HG03469 (cell line): ENCODE data around the gene WWC1.
"Not testable (repeated sequence)": the region's sequence is repeated elsewhere in the genome, so short reads cannot be mapped to it uniquely, and the experiment has no call there.

Experiments
- ATAC-seq: cut with Tn5 transposase; IDR thresholded peaks from one replicate; pipeline ENCODE4 v1.9.1; 2021; ENCODE audit warnings: mild to moderate bottlenecking, moderate library complexity, moderate number of reproducible peaks; ENCODE audit not compliant: unreplicated experiment

WWC1 gene

DNA sequence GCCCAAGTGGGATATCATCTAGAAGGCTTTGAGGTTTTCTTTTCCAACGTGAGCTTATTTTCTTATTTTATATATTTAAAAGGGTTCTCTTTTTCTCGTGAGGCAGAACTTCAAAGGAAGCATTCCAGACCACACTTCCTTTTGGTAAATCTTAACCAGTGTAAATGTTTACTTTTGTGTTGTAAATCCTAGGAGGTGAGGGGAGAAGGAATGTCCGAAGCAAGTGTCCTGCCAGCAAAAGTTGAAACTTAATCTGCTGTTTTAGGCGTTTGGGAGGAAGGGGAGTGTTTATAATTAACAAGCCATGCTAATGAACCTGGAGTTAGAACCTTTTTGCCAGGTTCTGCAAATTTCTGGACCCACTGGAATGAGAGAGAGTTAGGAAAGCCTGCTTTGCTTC lies 37.9 kb downstream of the WWC1 start:
- ATAC-seq: no peak

DNA sequence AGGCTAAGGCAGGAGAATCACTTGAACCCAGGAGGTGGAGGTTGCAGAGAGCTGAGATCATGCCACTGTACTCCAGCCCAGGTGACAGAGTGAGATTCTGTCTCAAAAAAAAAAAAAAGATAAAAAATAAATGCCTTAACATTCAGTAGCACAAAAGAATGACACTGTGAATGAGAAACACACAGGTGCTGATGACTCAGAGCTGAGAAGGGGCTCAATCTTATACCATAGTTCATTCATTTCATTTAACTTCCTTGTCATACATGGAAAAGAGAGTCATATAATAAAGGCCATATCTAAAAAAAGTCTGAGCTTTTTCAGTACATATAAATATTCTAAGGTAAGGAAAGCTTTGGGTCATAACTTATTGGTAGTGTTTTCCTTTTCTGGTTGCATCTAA lies 40.6 kb downstream of the WWC1 start:
- no peak for ATAC-seq

DNA sequence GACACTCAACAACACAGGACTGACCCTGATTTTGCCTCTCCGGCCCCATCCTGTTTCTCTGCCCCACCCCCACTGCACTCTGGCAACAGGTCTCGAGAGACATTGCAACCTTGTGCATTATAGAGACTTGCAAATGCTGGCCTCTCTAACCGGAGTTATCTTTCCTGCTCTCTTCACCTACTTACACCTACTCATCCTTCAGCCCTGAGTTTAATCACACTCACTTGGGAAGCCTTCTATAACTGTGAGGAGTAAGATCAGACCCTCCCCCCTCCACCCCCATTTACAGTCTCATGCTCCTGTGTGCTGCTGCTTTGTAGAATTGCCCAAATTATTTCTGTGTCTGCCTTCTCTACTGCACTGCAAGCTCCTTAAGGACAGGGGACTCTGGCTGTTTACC lies 42.8 kb downstream of the WWC1 start:
- no peak for ATAC-seq

DNA sequence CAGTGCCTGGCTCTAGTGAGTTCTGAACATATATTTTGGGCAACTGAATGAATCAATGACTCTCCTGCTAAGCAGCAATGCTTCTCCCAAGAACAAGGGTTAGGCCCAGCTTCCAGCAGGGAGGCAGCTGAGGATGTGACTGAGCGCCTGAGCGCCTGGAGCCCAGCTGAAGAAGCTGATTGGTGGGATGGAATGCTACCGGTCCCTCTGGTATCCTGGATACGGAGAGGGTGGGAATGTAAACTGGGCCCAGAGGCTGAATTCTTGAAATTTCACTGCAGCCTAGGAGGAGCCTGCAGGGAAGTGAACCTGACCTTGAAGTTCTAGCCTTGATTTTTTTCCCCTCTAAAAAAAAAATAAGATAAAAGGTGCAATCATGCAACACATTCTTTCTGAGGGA lies 43.2 kb downstream of the WWC1 start:
- no peak for ATAC-seq

DNA sequence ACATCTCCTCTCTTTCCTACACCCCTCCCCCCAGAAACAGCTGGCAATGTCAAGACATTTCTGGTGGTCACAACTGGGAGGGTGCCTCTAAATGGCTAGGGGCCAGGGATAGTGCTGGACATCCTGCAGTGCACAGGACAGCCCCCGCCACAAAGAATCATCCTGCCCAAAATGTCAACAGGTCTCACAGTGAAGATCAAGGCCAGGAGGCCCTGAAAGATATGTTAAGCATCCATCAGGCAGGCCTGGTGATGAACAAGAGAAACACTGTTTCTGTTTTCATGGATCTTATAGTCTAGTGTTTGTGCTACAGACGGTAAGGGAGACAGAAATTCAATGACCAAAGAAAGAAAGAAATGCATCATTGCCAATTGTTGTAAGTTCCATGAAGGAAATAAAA lies 45.9 kb downstream of the WWC1 start:
- no peak for ATAC-seq

DNA sequence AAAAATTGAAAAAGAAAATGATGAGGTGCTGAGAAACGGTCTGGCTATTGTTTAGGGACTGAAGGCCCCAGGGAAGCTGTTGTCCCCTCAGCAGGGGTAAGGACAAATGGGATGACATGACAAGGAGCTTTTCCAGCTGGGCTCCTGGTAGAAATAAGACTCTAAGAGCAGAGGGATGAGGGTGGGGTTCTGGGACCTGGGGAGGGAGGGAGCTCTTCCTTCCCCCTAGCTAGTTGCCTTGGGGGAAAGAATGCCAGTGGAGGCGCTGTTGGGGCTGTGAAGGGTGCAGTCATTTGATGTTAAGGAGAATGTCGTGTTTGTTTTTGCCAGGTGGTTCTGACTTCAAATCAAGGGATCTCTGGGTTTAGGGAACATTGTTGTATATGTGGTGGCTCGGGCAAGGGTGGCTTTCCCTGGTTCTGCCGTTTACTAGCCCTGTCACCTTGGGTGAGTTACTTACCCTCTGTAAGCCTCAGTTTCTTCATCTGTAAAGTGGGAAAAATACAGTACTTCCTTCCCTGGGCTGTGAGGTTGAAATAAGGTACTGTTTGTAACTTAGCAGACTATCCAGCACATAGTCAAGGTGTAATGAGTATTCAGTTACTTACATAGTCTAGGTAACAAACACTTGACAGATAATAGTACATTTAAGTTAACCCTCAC lies 47.8 kb downstream of the WWC1 start:
- ATAC-seq: no peak

DNA sequence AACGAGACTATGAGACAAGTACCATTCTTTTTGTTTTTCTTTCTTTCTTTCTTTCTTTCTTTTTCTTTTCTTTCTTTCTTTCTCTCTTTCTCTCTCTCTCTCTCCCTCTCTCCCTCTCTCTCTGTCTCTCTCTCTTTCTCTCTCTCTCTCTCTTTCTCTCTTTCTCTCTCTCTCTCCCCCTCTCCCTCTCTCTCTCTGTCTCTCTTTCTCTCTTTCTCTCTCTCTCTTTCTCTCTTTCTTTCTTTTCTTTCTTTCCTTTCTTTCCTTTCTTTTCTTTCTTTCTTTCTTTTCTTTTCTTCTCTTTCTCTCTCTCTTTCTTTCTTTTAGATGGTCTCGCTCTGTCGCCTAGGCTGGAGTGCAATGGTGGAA lies 48.3 kb downstream of the WWC1 start:
- not testable (repeated sequence) for ATAC-seq

DNA sequence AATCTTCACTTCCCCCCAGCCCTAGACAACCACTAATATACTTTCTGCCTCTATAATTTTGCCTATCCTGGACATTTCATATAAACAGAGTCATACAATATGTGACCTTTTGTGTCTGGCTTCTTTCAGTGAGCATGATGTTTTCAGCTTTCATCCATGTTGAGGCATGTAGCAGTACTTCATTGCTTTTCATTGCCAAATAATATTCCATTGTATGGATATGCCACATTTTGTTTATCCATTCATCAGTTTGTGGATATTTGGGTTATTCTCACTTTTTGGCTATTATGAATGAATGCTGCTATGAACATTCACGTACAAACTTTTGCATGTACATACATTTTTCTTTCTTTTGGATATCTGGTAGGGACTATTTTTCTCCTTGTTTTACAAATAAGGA lies 49.0 kb downstream of the WWC1 start:
- ATAC-seq: no peak

DNA sequence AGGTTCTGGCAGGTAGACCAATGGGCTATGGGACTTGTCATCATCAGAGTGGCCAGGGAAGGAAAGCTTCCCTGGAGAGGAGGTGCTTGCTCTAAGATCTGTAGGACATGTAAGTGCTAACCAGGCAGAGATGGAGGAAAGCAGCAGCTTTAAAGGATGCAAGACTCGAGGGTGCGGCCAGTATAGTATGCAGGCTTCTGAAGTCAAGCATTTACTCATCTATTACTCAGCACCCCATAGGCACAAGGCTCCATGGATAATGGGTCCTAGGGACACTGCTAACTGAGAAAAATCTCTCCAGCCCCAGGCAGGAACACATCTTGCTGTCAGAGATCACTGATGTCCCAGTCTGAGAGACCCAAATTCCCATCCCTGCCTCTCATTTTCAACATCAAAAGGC lies 49.7 kb downstream of the WWC1 start:
- ATAC-seq: no peak

DNA sequence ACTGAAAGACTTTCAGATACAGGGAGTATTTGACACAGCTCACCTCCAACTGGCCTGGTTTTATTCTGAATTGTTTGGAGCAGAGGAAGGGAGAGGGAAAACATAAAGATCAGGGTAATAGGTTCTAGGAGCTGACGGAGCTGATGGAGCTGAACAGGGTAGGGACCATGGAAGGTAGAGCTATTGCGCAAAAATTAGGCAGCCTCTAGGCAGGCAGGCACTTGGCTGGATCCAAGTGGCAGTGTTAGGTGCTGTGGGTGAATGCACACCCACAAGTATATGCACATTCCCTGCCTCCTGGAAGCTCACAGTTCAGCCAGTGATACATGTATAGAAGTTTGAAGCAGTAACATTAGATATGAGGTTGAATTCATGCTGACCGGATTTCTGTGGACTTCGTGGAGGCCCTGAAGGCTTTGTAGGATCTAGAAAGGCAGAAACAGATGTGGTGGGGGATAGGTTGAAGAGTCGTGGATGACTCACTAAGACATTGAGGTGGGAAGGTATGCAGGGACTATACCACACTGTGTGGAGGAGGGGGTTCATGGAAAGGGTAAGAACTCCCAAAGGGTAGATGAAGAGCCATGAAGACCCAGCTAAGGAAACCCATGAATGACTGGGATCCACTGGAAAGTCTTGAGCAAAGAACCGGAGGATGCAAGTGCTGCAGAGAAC lies 50.8 kb downstream of the WWC1 start:
- no peak for ATAC-seq

DNA sequence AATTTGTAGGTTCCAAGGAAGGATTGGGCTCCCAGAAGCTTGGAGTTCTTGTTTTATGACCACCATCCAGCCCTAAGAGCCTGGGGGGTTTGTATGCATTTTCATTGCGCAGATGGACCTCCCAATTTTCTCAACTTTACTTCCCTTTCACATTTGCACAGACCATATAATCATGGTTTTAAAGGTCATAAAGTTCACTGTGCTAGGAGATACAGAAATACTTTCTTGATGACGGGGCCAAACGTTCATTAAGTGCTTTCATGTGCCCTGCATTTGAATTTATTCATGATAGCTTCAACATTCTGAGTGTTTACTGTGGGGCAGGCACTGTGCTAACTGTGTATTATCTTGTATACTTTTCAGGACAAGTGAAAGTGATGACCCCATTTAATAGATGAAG lies 51.5 kb downstream of the WWC1 start:
- no peak for ATAC-seq

DNA sequence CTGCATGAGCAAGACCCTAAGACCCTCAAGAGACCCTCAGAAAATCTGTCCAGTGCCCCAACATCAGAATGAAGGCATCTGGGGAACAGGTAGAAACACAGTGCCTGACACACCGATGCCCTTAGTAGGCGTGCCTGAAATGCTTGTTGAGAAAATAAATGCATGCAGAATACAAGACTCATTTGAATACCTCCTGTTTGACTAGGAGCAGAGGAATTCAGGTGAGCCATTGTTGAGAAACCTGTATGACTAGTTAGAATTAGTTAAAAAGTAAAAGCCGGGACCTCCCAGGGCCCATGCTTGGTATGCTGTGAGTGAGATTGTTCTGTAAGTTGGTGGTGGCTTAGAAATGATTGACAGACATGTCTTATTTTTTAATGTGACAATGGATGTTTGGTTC lies 55.0 kb downstream of the WWC1 start:
- ATAC-seq: no peak

DNA sequence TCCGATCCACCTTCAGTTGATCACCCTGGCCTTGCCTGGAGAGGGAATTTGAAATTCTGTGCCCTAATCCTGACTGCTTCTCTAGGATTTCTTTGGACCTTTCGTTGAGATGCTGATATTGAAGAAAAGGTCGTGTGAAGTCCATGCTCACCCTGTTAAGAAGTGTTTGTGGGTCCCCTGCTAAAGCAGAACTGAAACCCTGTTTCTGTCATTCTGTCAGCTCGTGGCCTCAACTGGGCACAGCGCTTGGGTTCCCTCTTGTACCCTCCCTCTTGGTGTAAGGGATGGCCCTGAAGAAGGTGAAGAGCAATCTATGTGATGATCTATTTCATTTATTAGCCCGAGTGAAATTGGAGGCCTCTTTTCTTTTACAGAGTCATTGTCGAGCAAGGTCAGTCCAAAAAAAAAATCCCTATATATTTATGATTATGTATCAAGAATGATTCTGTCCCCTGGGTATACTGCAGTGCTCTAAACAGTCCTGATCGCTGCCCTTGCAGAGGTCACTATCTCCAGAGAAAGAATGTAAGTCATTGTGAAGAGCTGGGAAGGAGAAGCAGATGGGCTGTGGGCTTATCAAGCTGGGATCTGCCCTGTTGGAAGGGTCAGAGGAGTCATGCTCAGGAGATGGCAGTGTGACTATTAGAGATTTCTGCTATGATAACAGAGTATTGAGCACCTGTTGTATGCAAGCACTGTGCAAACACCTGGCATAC lies 56.1 kb downstream of the WWC1 start:
- peak; percentile 77 for ATAC-seq

DNA sequence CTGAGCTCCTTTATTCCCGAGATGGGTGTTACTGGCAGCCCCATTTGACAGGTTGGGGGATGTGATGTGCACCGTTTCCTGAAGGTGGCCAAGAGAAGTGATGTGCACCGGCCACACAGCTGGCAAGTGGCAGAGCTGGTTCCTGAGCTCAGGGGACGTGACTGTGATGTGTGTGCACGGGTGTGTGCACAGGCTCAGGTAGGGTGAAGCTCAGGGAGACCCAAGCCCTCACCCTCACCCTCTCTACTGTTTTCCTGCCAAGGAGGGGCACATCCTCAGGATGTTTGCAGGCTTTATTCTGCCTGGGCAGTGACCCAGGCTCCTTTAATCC lies 56.6 kb downstream of the WWC1 start:
- ATAC-seq: no peak

DNA sequence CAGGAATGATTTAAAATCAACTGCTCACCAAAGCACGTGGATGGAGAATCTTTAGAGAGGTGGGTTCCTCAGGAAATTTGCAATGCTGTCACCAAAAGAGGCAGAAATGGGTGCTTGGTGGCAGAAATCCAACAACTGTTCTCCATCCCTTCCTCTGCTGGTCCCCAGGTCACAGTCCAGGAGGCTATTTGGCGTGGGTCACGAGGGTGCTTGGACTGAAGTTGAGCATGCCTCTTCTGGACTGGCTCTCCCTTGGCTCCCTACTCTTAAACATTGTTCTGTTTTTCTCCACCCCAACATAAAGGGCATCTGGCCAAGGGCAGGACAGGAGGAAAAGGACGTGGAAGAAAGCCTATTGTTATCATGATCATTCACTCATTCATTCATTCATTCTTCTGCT lies 58.9 kb downstream of the WWC1 start:
- ATAC-seq: no peak

DNA sequence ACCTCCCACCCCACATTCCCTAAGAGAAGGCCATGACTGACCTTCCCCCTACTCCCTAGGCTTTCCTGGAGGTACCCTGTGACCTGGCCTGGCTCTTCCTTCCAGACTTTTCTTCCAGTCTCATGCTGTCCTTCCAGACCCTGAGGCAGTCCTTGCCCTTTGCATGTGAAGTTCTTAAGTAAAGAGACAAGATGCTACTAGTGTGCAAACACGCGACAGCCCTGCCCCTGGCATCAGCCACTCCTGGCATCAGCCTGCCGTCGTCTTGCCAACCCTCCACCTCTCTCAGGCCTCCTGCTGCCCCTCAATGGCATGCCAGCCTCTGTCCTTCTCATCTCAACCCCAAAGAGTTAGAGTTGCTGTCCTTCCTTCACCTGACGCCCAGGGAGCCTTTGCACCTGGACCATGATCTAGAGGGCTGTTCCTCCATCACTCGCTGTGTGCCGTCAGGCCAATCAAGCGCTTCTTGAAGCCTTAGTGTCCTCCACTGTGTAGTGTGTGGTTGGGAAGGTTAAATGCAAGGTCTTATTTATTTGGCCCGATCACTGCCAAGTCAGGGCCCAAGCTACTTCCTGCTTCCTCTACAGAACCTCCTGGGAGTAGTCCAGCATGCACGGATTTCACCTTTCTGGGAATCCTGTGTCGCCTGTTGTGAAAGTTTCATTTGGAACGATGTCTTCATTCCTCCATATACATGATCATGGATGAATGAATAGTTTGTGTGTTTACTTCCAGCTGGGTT lies 61.9 kb downstream of the WWC1 start:
- no peak for ATAC-seq

DNA sequence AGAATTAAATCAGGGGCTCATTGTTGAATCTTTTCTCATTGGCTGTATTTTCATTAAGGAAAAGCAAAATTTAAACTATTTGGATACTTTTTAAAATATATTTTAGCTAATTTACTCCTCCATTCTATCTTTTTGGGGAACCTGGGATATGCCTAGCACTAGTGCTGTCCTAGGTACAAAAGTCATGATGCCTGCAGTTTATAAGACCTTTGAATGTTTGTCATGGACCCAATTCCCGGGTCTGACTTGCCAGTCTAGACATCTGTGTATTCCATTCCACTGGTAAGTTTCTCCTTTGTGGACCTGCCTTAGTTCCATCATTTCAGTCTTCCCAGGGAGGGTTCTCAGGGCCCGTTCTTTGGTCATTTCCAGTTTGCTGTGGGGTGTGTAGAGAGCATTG lies 63.0 kb downstream of the WWC1 start:
- no peak for ATAC-seq

DNA sequence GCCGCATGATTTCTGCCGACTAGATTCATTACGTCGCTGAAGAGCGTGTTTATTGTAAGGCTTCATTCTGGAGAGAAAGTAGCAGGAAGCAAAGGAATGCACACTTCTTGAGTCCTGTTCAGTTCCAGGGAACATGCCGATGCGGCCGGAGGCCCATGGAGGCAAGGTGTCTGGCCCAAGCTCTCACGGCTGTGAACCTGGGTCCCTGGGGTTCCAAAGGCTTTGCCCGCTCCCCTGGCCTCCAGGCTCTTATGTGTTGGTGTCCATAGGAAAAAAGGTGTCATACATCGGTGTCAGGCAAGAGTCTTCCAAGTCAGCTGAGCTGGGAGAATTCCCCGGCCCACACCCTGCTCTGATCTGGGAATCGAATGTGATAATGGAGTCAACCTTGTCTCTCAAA lies 64.7 kb downstream of the WWC1 start:
- ATAC-seq: no peak

DNA sequence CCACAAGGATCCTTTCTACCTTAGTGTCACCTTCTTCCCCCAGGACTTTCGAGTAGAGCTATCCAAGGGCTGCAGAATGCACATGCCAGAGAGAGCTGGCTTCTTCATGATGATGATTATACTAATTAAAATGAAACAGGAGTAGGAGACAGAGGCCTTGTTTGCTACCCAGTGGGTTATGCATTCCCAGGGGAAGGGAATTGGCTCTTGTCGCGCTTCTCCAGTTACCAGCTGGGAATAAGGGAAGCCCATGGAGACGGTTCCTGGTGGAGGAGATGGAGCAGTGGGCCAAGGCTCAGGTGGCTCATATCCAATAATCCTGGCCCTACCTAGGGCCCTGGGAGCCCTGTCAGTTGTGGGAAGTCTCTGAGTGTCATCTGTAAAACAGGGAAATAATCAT lies 65.1 kb downstream of the WWC1 start:
- no peak for ATAC-seq

DNA sequence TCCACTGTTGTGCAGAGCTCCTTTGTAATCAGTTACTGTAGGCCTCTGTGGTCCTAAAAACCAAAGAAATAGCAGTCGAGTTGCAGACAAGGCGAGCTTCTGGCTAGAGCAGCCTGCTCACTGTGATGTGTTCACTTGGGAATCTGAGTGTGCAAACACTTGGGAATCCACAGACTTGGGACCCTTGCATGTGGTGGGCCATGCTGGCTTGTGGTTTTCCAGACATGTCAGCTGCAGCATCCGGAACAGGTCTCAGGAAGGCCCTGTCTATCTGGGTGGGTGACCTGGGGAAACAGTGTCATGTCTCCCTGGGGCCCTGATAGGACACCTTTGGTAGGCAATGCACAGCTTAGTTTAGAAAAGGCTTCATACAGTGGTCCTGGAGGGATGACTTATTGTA lies 66.4 kb downstream of the WWC1 start:
- no peak for ATAC-seq

DNA sequence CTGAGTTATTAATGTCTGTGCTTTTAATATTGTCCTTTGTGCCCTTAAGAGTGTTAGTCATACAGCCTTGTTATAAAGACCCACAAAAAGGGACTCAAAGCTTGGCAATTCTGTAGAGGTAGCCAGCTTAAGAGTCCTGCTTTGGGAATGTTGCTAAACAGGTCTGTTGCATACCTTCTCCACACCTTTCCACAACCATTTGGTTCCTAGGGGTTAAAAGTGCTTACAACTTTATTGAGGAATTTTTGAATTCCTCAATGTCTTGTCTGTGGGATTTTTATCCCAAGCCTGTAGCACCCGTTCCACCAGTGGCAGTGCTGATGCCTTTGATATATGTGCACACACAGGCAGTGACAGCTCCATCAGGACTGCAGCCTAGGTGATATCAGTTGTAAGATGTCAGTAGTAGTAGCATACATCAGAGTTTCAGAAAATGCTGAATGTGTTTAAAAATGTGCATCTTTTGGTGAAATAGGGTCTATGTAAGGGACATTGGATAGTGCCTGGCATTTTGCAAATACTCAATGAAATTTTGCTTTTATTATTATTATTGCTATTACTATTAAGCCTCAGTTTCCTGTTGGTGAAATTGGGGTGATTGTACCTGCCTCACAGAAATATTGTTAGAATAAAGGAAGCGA lies 68.5 kb downstream of the WWC1 start:
- no peak for ATAC-seq
